Endothelial cell of umbilical vein (primary cell): ENCODE measurements around the gene PRKCD. TPM values are rescaled to one million over a fixed set of nuclear protein-coding genes. Genes with fewer than 3 reads are reported as not detected.

Experiments
- BruUV-seq: library from RNA; stranded (reverse); fragments of 400-500 nt; replicated peaks from 2 replicates; lab custom pipeline; 2021; lab: Mats Ljungman, UMichigan
- CTCF ChIA-PET: fragments of 300-600, 350-600 bp; sonication (Branson Sonifier 250); formaldehyde crosslinking; loops from one replicate; lab custom pipeline; 2021; ENCODE audit warnings: antibody characterized with exemption, inconsistent platforms; lab: Charles Lee
- POLR2A ChIA-PET: fragments of 300-600, 350-600 bp; sonication (Branson Sonifier 250); formaldehyde crosslinking; loops from one replicate; lab custom pipeline; 2021; ENCODE audit warnings: antibody characterized with exemption, inconsistent platforms; lab: Charles Lee
- DNase-seq: peaks from one replicate; pipeline ENCODE4 v3.0.0-alpha.2; 2011; ENCODE audit warnings: low read depth, low spot score
- FAIRE-seq: peaks from 2 replicates; lab custom pipeline; 2011; peaks lifted over from hg19 to GRCh38; lab: Jason Lieb, UNC
- H2AFZ ChIP-seq: 2 replicates; pipeline ENCODE4 v1.6.0; 2012; ENCODE audit warnings: low read depth, low read length, control low read depth, inconsistent platforms
- H3K27ac ChIP-seq: 2 replicates; pipeline ENCODE4 v1.5.1; 2011; ENCODE audit warnings: low read depth, mild to moderate bottlenecking, control low read depth, low read length, moderate library complexity; ENCODE audit not compliant: insufficient read depth
- H3K27me3 ChIP-seq, 2 experiments: 2 replicates each; pipeline versions ENCODE4 v1.6.0 to v1.6.1; 2011; ENCODE audit warnings: low read length in 2 of 2, mixed read lengths in 1 of 2; ENCODE audit not compliant: control insufficient read depth in 2 of 2, insufficient read depth in 2 of 2
- H3K36me3 ChIP-seq, 2 experiments: 2 replicates in 1 of 2; 3 replicates in 1 of 2; pipeline ENCODE4 v1.5.1; 2011; ENCODE audit warnings: low read length in 2 of 2, mild to moderate bottlenecking in 1 of 2, moderate library complexity in 1 of 2; ENCODE audit not compliant: control insufficient read depth in 2 of 2, insufficient read depth in 2 of 2; ENCODE audit errors: extremely low read depth in 1 of 2
- H3K4me1 ChIP-seq: 3 replicates; pipeline ENCODE4 v1.5.1; 2011; ENCODE audit warnings: mild to moderate bottlenecking, low read length; ENCODE audit not compliant: control insufficient read depth, insufficient read depth; ENCODE audit errors: extremely low read depth
- H3K4me2 ChIP-seq: 2 replicates; pipeline ENCODE4 v1.6.1; 2011; ENCODE audit warnings: low read length, control low read depth, mixed read lengths; ENCODE audit not compliant: insufficient read depth
- H3K4me3 ChIP-seq, 3 experiments: fragments of 200-600 bp in 1 of 3; sonication (generic), shearing (Covaris generic) in 1 of 3; replicated peaks in 1 of 3; 2 replicates each; pipeline ENCODE4 v1.5.1; 2011 to 2016; ENCODE audit warnings: control low read depth in 3 of 3, low read length in 3 of 3, mild to moderate bottlenecking in 2 of 3, inconsistent platforms in 1 of 3, low read depth in 1 of 3, moderate library complexity in 1 of 3; ENCODE audit not compliant: insufficient read depth in 1 of 3
- H3K79me2 ChIP-seq: 2 replicates; pipeline ENCODE4 v1.6.0; 2012; ENCODE audit warnings: low read length, inconsistent platforms; ENCODE audit not compliant: control insufficient read depth, insufficient read depth
- H3K9ac ChIP-seq: replicated peaks from 2 replicates; pipeline ENCODE3; 2011; ENCODE audit warnings: low read length, control low read depth; ENCODE audit not compliant: insufficient read depth; ENCODE audit errors: extremely low read depth
- H3K9me1 ChIP-seq: replicated peaks from 3 replicates; pipeline ENCODE4 v1.6.0; 2011; ENCODE audit warnings: mild to moderate bottlenecking, low read length; ENCODE audit not compliant: control insufficient read depth, insufficient read depth; ENCODE audit errors: extremely low read depth
- H3K9me3 ChIP-seq: replicated peaks from 2 replicates; pipeline ENCODE4 v1.5.1; 2012; ENCODE audit warnings: low read length, inconsistent platforms; ENCODE audit not compliant: control insufficient read depth, insufficient read depth
- H4K20me1 ChIP-seq: replicated peaks from 2 replicates; pipeline ENCODE3; 2011; ENCODE audit warnings: mild to moderate bottlenecking, low read length; ENCODE audit not compliant: control insufficient read depth, insufficient read depth; ENCODE audit errors: extremely low read depth
- EZH2 ChIP-seq: IDR thresholded peaks from 2 replicates; pipeline ENCODE4 v1.6.1; 2012; ENCODE audit warnings: borderline replicate concordance, low read depth, mild to moderate bottlenecking, moderate library complexity, low read length, inconsistent platforms; ENCODE audit not compliant: severe bottlenecking
- FOS ChIP-seq: IDR thresholded peaks from 2 replicates; pipeline ENCODE4 v1.6.1; 2011; ENCODE audit warnings: mild to moderate bottlenecking, low read length, moderate library complexity, borderline replicate concordance; ENCODE audit not compliant: insufficient read depth
- GATA2 ChIP-seq: IDR thresholded peaks from 2 replicates; pipeline ENCODE4 v1.7.0; 2011; ENCODE audit warnings: low read depth, mild to moderate bottlenecking, moderate library complexity, mixed read lengths, low read length; ENCODE audit not compliant: insufficient read length, insufficient read depth
- JUN ChIP-seq: IDR thresholded peaks from 2 replicates; pipeline ENCODE4 v1.6.1; 2011; ENCODE audit warnings: borderline replicate concordance, low read depth; ENCODE audit not compliant: insufficient read length, insufficient read depth
- MYC ChIP-seq: IDR thresholded peaks from one replicate; pipeline ENCODE4 v1.6.1; 2011; ENCODE audit warnings: mild to moderate bottlenecking, low read depth, low read length
- POLR2A ChIP-seq: IDR thresholded peaks from 2 replicates; pipeline ENCODE4 v1.6.1; 2012; ENCODE audit warnings: low read depth, mild to moderate bottlenecking, control low read depth, low read length
- POLR2AphosphoS5 ChIP-seq: IDR thresholded peaks from 2 replicates; pipeline ENCODE4 v1.6.1; 2012; ENCODE audit warnings: low read depth, mild to moderate bottlenecking, control low read depth, low read length, moderate library complexity; ENCODE audit not compliant: insufficient read depth
- dilution Hi-C: fragments of 300-500 bp; cut with MboI; formaldehyde crosslinking; loops from one replicate; pipeline ENCODE4 v1.15.0; 2019; ENCODE audit warnings: low sequenced_read_pairs; ENCODE audit not compliant: extremely low pct_ligation_motif_present
- intact Hi-C: fragments of 100-400 bp; cut with micrococcal nuclease; formaldehyde crosslinking; loops from one replicate; pipeline ENCODE4 v1.10.0; 2022
- polyA plus RNA-seq, 4 experiments: library from polyadenylated mRNA; depleted of rRNA in 3 of 4; stranded (reverse) in 3 of 4; unstranded in 1 of 4; fragments of >200 nt; gene quantifications; 2 replicates each; pipeline versions ENCODE4 v1.2.1 to v1.2.3, GENCODE V29; 2011 to 2012; ENCODE audit warnings: missing spikeins in 1 of 4
- total RNA-seq: library from RNA; stranded (reverse); gene quantifications from 2 replicates; pipeline ENCODE4 v1.2.3, GENCODE V29; 2021
- TF ChIP-seq, protein P1 (sequence below): IDR thresholded peaks from 2 replicates; pipeline ENCODE4 v1.6.1; 2011; ENCODE audit not compliant: insufficient read depth, insufficient read length
- TF ChIP-seq, protein P2 (sequence below), 2 donors: IDR thresholded peaks; 1 replicate in 1 of 2; 2 replicates in 1 of 2; pipeline ENCODE4 v1.5.1; 2011; ENCODE audit warnings: low read length in 2 of 2, mild to moderate bottlenecking in 2 of 2, moderate library complexity in 2 of 2, control low read depth in 1 of 2, inconsistent platforms in 1 of 2, low read depth in 1 of 2; ENCODE audit not compliant: insufficient read depth in 1 of 2; ENCODE audit errors: extremely low read depth in 1 of 2

PRKCD gene
- total and polyA plus RNA-seq, 2 donors (not counting 3 experiments of a cell fraction or from before 2014, with no cell fraction given) = 15.5 to 19.0 TPM

DNA sequence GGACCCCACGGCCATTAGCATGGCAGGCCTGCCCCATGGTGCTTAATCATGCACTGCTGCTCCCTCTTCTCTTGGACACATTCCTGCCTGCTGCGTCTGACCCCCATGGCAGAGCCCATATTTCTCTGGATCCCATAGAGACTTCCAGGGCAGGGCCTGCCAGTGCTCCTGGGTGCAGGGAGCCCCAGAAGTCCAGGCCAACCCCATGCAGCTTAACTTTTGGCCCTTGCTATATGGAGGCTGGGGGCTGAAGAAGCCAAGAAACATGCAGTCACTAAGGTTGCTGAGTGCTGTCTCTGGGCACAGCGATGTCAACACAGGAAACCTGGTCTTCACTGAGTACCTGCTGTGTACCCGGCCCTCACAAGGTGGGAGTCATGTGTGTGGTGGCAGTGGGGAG, 11.3 kb upstream of the PRKCD start:
- no peaks in the 10 kb centered on the region for H3K9me1 ChIP-seq
- no peak overlapping the region for H2AFZ ChIP-seq
- FAIRE-seq = no peak
- H3K27me3 ChIP-seq = no peaks in the 10 kb centered on the region
- no peaks in the 10 kb centered on the region for H4K20me1 ChIP-seq
- CTCF ChIA-PET = no interaction called here
- BruUV-seq = no TSS peak
- intact Hi-C loops (no loop called here), dilution Hi-C loops (no loop called here)
- TF ChIP-seq JUN (no peak), GATA2 (no peak), POLR2AphosphoS5 (no peak), POLR2A (no peak), MYC (no peak), FOS (no peak), EZH2 (no peak)
- TF ChIP-seq, protein P1, sequence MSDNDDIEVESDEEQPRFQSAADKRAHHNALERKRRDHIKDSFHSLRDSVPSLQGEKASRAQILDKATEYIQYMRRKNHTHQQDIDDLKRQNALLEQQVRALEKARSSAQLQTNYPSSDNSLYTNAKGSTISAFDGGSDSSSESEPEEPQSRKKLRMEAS = no peak
- TF ChIP-seq, protein P2, sequence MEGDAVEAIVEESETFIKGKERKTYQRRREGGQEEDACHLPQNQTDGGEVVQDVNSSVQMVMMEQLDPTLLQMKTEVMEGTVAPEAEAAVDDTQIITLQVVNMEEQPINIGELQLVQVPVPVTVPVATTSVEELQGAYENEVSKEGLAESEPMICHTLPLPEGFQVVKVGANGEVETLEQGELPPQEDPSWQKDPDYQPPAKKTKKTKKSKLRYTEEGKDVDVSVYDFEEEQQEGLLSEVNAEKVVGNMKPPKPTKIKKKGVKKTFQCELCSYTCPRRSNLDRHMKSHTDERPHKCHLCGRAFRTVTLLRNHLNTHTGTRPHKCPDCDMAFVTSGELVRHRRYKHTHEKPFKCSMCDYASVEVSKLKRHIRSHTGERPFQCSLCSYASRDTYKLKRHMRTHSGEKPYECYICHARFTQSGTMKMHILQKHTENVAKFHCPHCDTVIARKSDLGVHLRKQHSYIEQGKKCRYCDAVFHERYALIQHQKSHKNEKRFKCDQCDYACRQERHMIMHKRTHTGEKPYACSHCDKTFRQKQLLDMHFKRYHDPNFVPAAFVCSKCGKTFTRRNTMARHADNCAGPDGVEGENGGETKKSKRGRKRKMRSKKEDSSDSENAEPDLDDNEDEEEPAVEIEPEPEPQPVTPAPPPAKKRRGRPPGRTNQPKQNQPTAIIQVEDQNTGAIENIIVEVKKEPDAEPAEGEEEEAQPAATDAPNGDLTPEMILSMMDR (IDR thresholded peaks at IDR 0.05; ENCODE audit: extremely low read depth in 1 of 2, insufficient read depth in 1 of 2, low read depth in 1 of 2, low read length in 2 of 2) = no peak
- no peak for DNase-seq
- no peak overlapping the region for H3K9ac ChIP-seq
- H3K27ac ChIP-seq = no peak overlapping the region
- H3K79me2 ChIP-seq = no peaks in the 10 kb centered on the region
- H3K9me3 ChIP-seq = no peaks in the 10 kb centered on the region
- no peak overlapping the region for H3K4me3 ChIP-seq
- no peaks in the 10 kb centered on the region for H3K36me3 ChIP-seq
- POLR2A ChIA-PET = no interaction called here
- H3K4me2 ChIP-seq = no peak overlapping the region
- H3K4me1 ChIP-seq = no peaks in the 10 kb centered on the region
